ENCODE data around the gene SPINK4. TPM values are rescaled to one million over a fixed set of nuclear protein-coding genes. Genes with fewer than 3 reads are reported as not detected.

Gene SPINK4
- total RNA-seq, 1 experiment from 2014 or later = not detected

GRCh38 chr9:33290247-33291030, 50.5 kb downstream of the SPINK4 start, which contains the start of gene NFX1 (continued):
- no peak for TF ChIP-seq ERG (CRISPR knock-in tag; IDR thresholded peaks at IDR 0.05)
- TF ChIP-seq ETV6 (CRISPR knock-in tag; IDR thresholded peaks at IDR 0.05) = peak; percentile 90
- no peak for TF ChIP-seq NR2C2 (CRISPR knock-in tag; IDR thresholded peaks at IDR 0.05)
- TF ChIP-seq NR1H2 (CRISPR knock-in tag; IDR thresholded peaks at IDR 0.05) = no peak
- TF ChIP-seq SOX15 (CRISPR knock-in tag; IDR thresholded peaks at IDR 0.05) = no peak
- TF ChIP-seq CREB1 (CRISPR knock-in tag; IDR thresholded peaks at IDR 0.05) = peak; percentile 94
- TF ChIP-seq TCF7 (CRISPR knock-in tag; IDR thresholded peaks at IDR 0.05; ENCODE audit: low read depth) = no peak
- no peak for TF ChIP-seq HMGA2 (CRISPR knock-in tag; IDR thresholded peaks at IDR 0.05)
- no peak for TF ChIP-seq ZNF317 (CRISPR knock-in tag; IDR thresholded peaks at IDR 0.05; ENCODE audit: borderline replicate concordance, low read depth)
- TF ChIP-seq E2F5 (CRISPR knock-in tag; IDR thresholded peaks at IDR 0.05) = peak; percentile 86
- TF ChIP-seq ZMAT4 (CRISPR knock-in tag; IDR thresholded peaks at IDR 0.05) = no peak
- peak; percentile 61; the same call in 1 of the 2 replicates for TF ChIP-seq IRF1 (CRISPR knock-in tag; IDR thresholded peaks at IDR 0.05)
- TF ChIP-seq RORB (CRISPR knock-in tag; IDR thresholded peaks at IDR 0.05) = no peak
- TF ChIP-seq ZNF281 (CRISPR knock-in tag; IDR thresholded peaks at IDR 0.05) = no peak
- peak; percentile 59; the same call in 1 of the 2 replicates for TF ChIP-seq NFE2L1 (CRISPR knock-in tag; IDR thresholded peaks at IDR 0.05)
- no peak for TF ChIP-seq ZNF396 (CRISPR knock-in tag; IDR thresholded peaks at IDR 0.05; ENCODE audit: borderline replicate concordance)
- no peak for TF ChIP-seq ZNF423 (CRISPR knock-in tag; IDR thresholded peaks at IDR 0.05)
- TF ChIP-seq FOXP1 (CRISPR knock-in tag; IDR thresholded peaks at IDR 0.05; ENCODE audit: borderline replicate concordance) = peak; percentile 90
- TF ChIP-seq SP1 (CRISPR knock-in tag; conservative IDR thresholded peaks at IDR 0.05) = peak; percentile 95
- no peak for TF ChIP-seq TEAD4 (CRISPR knock-in tag; IDR thresholded peaks at IDR 0.05)
- TF ChIP-seq USF1 (CRISPR knock-in tag; IDR thresholded peaks at IDR 0.05) = peak; percentile 100
- peak; percentile 99 for TF ChIP-seq USF2 (CRISPR knock-in tag; IDR thresholded peaks at IDR 0.05)
- no peak for TF ChIP-seq ZNF425 (CRISPR knock-in tag; conservative IDR thresholded peaks at IDR 0.05)
- no peak for TF ChIP-seq ATF6 (CRISPR knock-in tag; IDR thresholded peaks at IDR 0.05)
- no peak for TF ChIP-seq OVOL2 (CRISPR knock-in tag; IDR thresholded peaks at IDR 0.05; ENCODE audit: borderline replicate concordance)
- TF ChIP-seq MAX (CRISPR knock-in tag; IDR thresholded peaks at IDR 0.05) = peak; percentile 97
